Keratinocyte (primary cell): ENCODE data around the gene GPRC5B.

Experiments used
- EZH2 ChIP-seq: IDR thresholded peaks from one replicate; pipeline ENCODE4 v1.6.1; 2012; ENCODE audit warnings: inconsistent platforms, mild to moderate bottlenecking, low read length, moderate library complexity
- TF ChIP-seq, protein P1 (sequence below), 3 experiments: IDR thresholded peaks in 1 of 3; conservative IDR thresholded peaks in 1 of 3; optimal IDR thresholded peaks in 1 of 3; 2 replicates in 2 of 3; 3 replicates in 1 of 3; pipeline versions ENCODE3 to v1.5.1; 2011; ENCODE audit warnings: low read length in 3 of 3, mild to moderate bottlenecking in 3 of 3, moderate library complexity in 2 of 3, control low read depth in 1 of 3, inconsistent platforms in 1 of 3; ENCODE audit not compliant: insufficient read depth in 2 of 3; ENCODE audit errors: extremely low read depth in 1 of 3

DNA sequence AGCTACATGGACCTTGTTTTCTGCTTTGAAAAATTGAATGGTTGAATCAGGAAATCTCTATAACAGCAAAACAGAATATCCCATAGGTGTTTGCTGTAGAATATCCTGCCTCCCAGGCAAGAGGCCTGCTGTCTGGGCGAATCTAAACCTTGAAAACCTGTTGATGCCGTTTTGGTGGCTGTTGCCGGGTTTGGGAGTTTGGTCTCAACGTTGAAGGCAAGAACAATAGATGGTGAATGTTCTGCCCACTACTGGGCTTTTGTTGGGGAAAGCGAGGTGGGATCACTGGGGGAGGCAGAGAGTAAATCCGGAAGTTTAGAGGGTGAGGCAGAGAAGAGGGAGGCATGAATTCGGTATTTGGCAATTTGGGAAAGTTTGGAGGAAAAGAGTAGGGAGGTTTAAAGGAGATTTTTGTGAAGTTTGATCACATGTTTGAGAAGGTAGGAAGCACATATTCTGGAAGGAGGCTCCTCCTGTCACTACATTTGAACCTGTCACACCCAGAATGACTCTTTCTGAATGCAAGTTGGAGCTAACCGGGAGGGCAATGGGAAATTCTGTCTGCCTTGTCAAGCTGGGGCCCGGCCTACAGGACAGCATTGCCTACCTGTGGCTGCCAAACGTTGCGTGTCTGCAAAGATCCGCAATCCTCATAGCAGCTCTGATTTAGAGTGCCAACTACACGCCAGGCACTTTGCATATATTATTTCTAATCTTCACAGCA, 46.5 kb downstream of the GPRC5B start:
- TF ChIP-seq, protein P1, sequence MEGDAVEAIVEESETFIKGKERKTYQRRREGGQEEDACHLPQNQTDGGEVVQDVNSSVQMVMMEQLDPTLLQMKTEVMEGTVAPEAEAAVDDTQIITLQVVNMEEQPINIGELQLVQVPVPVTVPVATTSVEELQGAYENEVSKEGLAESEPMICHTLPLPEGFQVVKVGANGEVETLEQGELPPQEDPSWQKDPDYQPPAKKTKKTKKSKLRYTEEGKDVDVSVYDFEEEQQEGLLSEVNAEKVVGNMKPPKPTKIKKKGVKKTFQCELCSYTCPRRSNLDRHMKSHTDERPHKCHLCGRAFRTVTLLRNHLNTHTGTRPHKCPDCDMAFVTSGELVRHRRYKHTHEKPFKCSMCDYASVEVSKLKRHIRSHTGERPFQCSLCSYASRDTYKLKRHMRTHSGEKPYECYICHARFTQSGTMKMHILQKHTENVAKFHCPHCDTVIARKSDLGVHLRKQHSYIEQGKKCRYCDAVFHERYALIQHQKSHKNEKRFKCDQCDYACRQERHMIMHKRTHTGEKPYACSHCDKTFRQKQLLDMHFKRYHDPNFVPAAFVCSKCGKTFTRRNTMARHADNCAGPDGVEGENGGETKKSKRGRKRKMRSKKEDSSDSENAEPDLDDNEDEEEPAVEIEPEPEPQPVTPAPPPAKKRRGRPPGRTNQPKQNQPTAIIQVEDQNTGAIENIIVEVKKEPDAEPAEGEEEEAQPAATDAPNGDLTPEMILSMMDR (optimal IDR thresholded peaks at IDR 0.05 in 1 of 3, IDR thresholded peaks at IDR 0.05 in 1 of 3, conservative IDR thresholded peaks at IDR 0.05 in 1 of 3; ENCODE audit: extremely low read depth in 1 of 3, insufficient read depth in 2 of 3, low read length in 3 of 3): no peak
- no peak for TF ChIP-seq EZH2
